HepG2 (cell line): Measurements from ENCODE around the gene VEZF1. TPM values are rescaled to one million over a fixed set of nuclear protein-coding genes. Genes with fewer than 3 reads are reported as not detected.

Experiments used
- ARNTL ChIP-seq: sonication (generic); formaldehyde crosslinking; IDR thresholded peaks from 2 replicates; pipeline ENCODE4 v1.4.0; 2020; ENCODE audit warnings: mild to moderate bottlenecking, missing genetic modification reagents
- BCL6 ChIP-seq: IDR thresholded peaks from 2 replicates; pipeline ENCODE4 v1.6.1; 2016; ENCODE audit warnings: missing genetic modification reagents, missing compliant biosample characterization
- CEBPG ChIP-seq: IDR thresholded peaks from 2 replicates; pipeline ENCODE4 v1.6.1; 2016
- DBP ChIP-seq: sonication (generic); formaldehyde crosslinking; IDR thresholded peaks from 2 replicates; pipeline ENCODE4 v1.4.0; 2020; ENCODE audit warnings: missing genetic modification reagents; ENCODE audit errors: not compliant biosample characterization
- HNF4A ChIP-seq: sonication (generic); formaldehyde crosslinking; IDR thresholded peaks from 2 replicates; pipeline ENCODE4 v1.4.0; 2020; ENCODE audit warnings: missing genetic modification reagents
- HNRNPH1 ChIP-seq: fragments of 200-400 bp; formaldehyde crosslinking; optimal IDR thresholded peaks from 2 replicates; pipeline ENCODE3; 2017; ENCODE audit warnings: mild to moderate bottlenecking, low read depth, low read length
- MTF1 ChIP-seq: sonication (generic); formaldehyde crosslinking; IDR thresholded peaks from 2 replicates; pipeline ENCODE4 v1.5.0; 2020; ENCODE audit warnings: missing genetic modification reagents
- PHF5A ChIP-seq: IDR thresholded peaks from one replicate; pipeline ENCODE4 v1.6.1; 2018; ENCODE audit warnings: low read depth, missing genetic modification reagents; ENCODE audit not compliant: unreplicated experiment
- PHF8 ChIP-seq: sonication (generic); formaldehyde crosslinking; IDR thresholded peaks from 2 replicates; pipeline ENCODE4 v1.5.0; 2020; ENCODE audit warnings: missing genetic modification reagents
- RBM22 ChIP-seq: fragments of 200-400 bp; formaldehyde crosslinking; optimal IDR thresholded peaks from 2 replicates; pipeline ENCODE3; 2017; ENCODE audit warnings: mild to moderate bottlenecking, low read length, moderate library complexity
- SMYD3 ChIP-seq: sonication (generic); formaldehyde crosslinking; IDR thresholded peaks from 2 replicates; pipeline ENCODE4 v1.8.1; 2023; ENCODE audit warnings: mild to moderate bottlenecking, missing genetic modification reagents
- TBP ChIP-seq: sonication (generic); formaldehyde crosslinking; IDR thresholded peaks from 2 replicates; pipeline ENCODE4 v1.5.0; 2020; ENCODE audit warnings: missing genetic modification reagents
- TFDP1 ChIP-seq: IDR thresholded peaks from 2 replicates; pipeline ENCODE4 v1.6.1; 2016; ENCODE audit warnings: missing compliant biosample characterization, missing genetic modification reagents, borderline replicate concordance
- YEATS2 ChIP-seq: sonication (generic); formaldehyde crosslinking; IDR thresholded peaks from 2 replicates; pipeline ENCODE4 v1.4.0; 2020; ENCODE audit warnings: missing genetic modification reagents, borderline replicate concordance
- ZNF382 ChIP-seq: sonication (generic); formaldehyde crosslinking; IDR thresholded peaks from 2 replicates; pipeline ENCODE4 v1.5.0; 2020; ENCODE audit warnings: missing genetic modification reagents, mild to moderate bottlenecking, borderline replicate concordance
- ZNF782 ChIP-seq: sonication (generic); formaldehyde crosslinking; IDR thresholded peaks from 2 replicates; pipeline ENCODE4 v1.4.0; 2020; ENCODE audit warnings: missing genetic modification reagents, mild to moderate bottlenecking, borderline replicate concordance
- ZSCAN20 ChIP-seq: sonication (generic); formaldehyde crosslinking; IDR thresholded peaks from 2 replicates; pipeline ENCODE4 v1.4.0; 2020; ENCODE audit warnings: missing genetic modification reagents, mild to moderate bottlenecking, borderline replicate concordance
- ZSCAN5A ChIP-seq: sonication (generic); formaldehyde crosslinking; IDR thresholded peaks from 2 replicates; pipeline ENCODE4 v1.8.0; 2022; ENCODE audit warnings: mild to moderate bottlenecking, missing genetic modification reagents, borderline replicate concordance
- ZUFSP ChIP-seq: sonication (generic); formaldehyde crosslinking; IDR thresholded peaks from 2 replicates; pipeline ENCODE4 v1.9.0; 2021; ENCODE audit warnings: missing genetic modification reagents, mild to moderate bottlenecking, borderline replicate concordance
- polyA plus RNA-seq, 8 experiments: library from polyadenylated mRNA; depleted of rRNA in 3 of 8; stranded (reverse) in 7 of 8; unstranded in 1 of 8; fragments of >200 nt; fragmentation: Illumina TruSeq in 4 of 8; extraction: Trizol in 4 of 8; gene quantifications; 2 replicates each; pipeline versions ENCODE4 v1.2.1 to v1.2.3, GENCODE V29; 2011 to 2016; ENCODE audit warnings: low read depth in 4 of 8, missing spikeins in 1 of 8, mixed read lengths in 1 of 8; ENCODE audit not compliant: insufficient read depth in 1 of 8
- total RNA-seq, 5 experiments: library from RNA; depleted of rRNA; stranded (reverse); fragments of >200 nt; fragmentation: Illumina TruSeq; extraction: Trizol; gene quantifications; 2 replicates each; pipeline ENCODE4 v1.2.3, GENCODE V29; 2016; ENCODE audit warnings: low read depth in 1 of 5
- TF ChIP-seq, protein P1 (sequence below): sonication (generic); formaldehyde crosslinking; IDR thresholded peaks from 2 replicates; pipeline ENCODE4 v1.5.0; 2020; ENCODE audit warnings: missing genetic modification reagents
- TF ChIP-seq, protein P2 (sequence below): sonication (generic); formaldehyde crosslinking; IDR thresholded peaks from 2 replicates; pipeline ENCODE4 v1.4.0; 2020; ENCODE audit warnings: missing genetic modification reagents

The VEZF1 gene
- total and polyA plus RNA-seq, 2 of the 13 experiments (the other 11 are each of a cell fraction or from before 2014, with no cell fraction given) = 45.9 to 49.7 TPM

GRCh38 chr17:57995076-57995956, 7.3 kb upstream of the VEZF1 start (continued):
- peak; percentile 9; the same call in 1 of the 2 replicates for TF ChIP-seq CEBPG (CRISPR knock-in tag)
- TF ChIP-seq ZNF382 (CRISPR knock-in tag) = no peak
- peak; percentile 35; the same call in 1 of the 2 replicates for TF ChIP-seq BCL6
- TF ChIP-seq SMYD3 (CRISPR knock-in tag) = peak; percentile 66; the same call in 1 of the 2 replicates
- TF ChIP-seq ZSCAN20 = no peak
- TF ChIP-seq PHF5A (CRISPR knock-in tag) = peak; percentile 29
- no peak for TF ChIP-seq MTF1 (CRISPR knock-in tag)
- no peak for TF ChIP-seq HNRNPH1
- TF ChIP-seq, protein P1, sequence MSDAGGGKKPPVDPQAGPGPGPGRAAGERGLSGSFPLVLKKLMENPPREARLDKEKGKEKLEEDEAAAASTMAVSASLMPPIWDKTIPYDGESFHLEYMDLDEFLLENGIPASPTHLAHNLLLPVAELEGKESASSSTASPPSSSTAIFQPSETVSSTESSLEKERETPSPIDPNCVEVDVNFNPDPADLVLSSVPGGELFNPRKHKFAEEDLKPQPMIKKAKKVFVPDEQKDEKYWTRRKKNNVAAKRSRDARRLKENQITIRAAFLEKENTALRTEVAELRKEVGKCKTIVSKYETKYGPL (CRISPR knock-in tag) = no peak
- TF ChIP-seq HNF4A (CRISPR knock-in tag) = no peak
- TF ChIP-seq YEATS2 (CRISPR knock-in tag) = peak; percentile 28; the same call in 1 of the 2 replicates
- 0 out of 2 replicates have a peak, but pooled peaks have one; percentile 37 for TF ChIP-seq ZSCAN5A (CRISPR knock-in tag)
- TF ChIP-seq PHF8 = 0 out of 2 replicates have a peak, but pooled peaks have one; percentile 21
- no peak for TF ChIP-seq TBP (CRISPR knock-in tag)
- no peak for TF ChIP-seq ARNTL
- no peak for TF ChIP-seq ZNF782 (CRISPR knock-in tag)
- TF ChIP-seq ZUFSP (CRISPR knock-in tag) = no peak
- no peak for TF ChIP-seq DBP (CRISPR knock-in tag)
- TF ChIP-seq TFDP1 (CRISPR knock-in tag) = no peak
- peak; percentile 99 for TF ChIP-seq RBM22
- TF ChIP-seq, protein P2, sequence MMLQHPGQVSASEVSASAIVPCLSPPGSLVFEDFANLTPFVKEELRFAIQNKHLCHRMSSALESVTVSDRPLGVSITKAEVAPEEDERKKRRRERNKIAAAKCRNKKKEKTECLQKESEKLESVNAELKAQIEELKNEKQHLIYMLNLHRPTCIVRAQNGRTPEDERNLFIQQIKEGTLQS (CRISPR knock-in tag) = no peak
